SK-N-SH treated with all-trans-retinoic acid at 6 μM for 48 hours (cell line): Measurements from ENCODE around the gene SENP3.

Experiments used
- ARNTL ChIP-seq: fragments of 450-650 bp; formaldehyde crosslinking; IDR thresholded peaks from 2 replicates; pipeline ENCODE4 v1.5.0; 2020; ENCODE audit warnings: low read depth, mild to moderate bottlenecking, moderate library complexity, borderline replicate concordance
- BACH2 ChIP-seq: fragments of 250-450 bp; sonication (Bioruptor Pico); IDR thresholded peaks from 2 replicates; pipeline ENCODE4 v1.9.0; 2021; ENCODE audit warnings: mild to moderate bottlenecking, borderline replicate concordance
- CSDC2 ChIP-seq: fragments of 250-450 bp; sonication (Bioruptor Pico); IDR thresholded peaks from 2 replicates; pipeline ENCODE4 v1.5.0; 2020; ENCODE audit warnings: mild to moderate bottlenecking, moderate library complexity
- ESRRG ChIP-seq: fragments of 250-450 bp; sonication (Bioruptor Pico); IDR thresholded peaks from 2 replicates; pipeline ENCODE4 v1.6.1; 2021; ENCODE audit warnings: mild to moderate bottlenecking
- GLIS3 ChIP-seq: fragments of 250-450 bp; sonication (Bioruptor Pico); IDR thresholded peaks from 2 replicates; pipeline ENCODE4 v1.5.0; 2020; ENCODE audit warnings: mild to moderate bottlenecking, moderate library complexity
- ISL1 ChIP-seq: fragments of 250-450 bp; sonication (Bioruptor Pico); IDR thresholded peaks from 2 replicates; pipeline ENCODE4 v2.1.2; 2022; ENCODE audit warnings: mild to moderate bottlenecking, moderate library complexity
- TCF4 ChIP-seq: fragments of 250-450 bp; sonication (Bioruptor Pico); IDR thresholded peaks from 2 replicates; pipeline ENCODE4 v1.8.0; 2021; ENCODE audit warnings: mild to moderate bottlenecking, moderate library complexity, borderline replicate concordance
- TOX ChIP-seq: fragments of 250-450 bp; sonication (Bioruptor Pico); IDR thresholded peaks from 2 replicates; pipeline ENCODE4 v1.8.0; 2021; ENCODE audit warnings: mild to moderate bottlenecking, moderate library complexity, borderline replicate concordance
- ZC3H10 ChIP-seq: fragments of 250-450 bp; sonication (Bioruptor Pico); IDR thresholded peaks from 2 replicates; pipeline ENCODE4 v1.5.1; 2021; ENCODE audit warnings: mild to moderate bottlenecking, moderate library complexity
- ZFP3 ChIP-seq: fragments of 250-450 bp; sonication (Bioruptor Pico); IDR thresholded peaks from 2 replicates; pipeline ENCODE4 v1.5.0; 2020; ENCODE audit warnings: mild to moderate bottlenecking, moderate library complexity
- ZFP30 ChIP-seq: fragments of 450-650 bp; formaldehyde crosslinking; IDR thresholded peaks from 2 replicates; pipeline ENCODE4 v1.5.0; 2022; ENCODE audit warnings: mild to moderate bottlenecking, moderate library complexity
- TF ChIP-seq, protein P1 (sequence below): fragments of 250-450 bp; sonication (Bioruptor Pico); IDR thresholded peaks from 2 replicates; pipeline ENCODE4 v1.8.0; 2020; ENCODE audit warnings: mild to moderate bottlenecking, moderate library complexity, borderline replicate concordance
- TF ChIP-seq, protein P2 (sequence below): fragments of 250-450 bp; sonication (Bioruptor Pico); IDR thresholded peaks from 2 replicates; pipeline ENCODE4 v1.5.1; 2020; ENCODE audit warnings: low read depth, mild to moderate bottlenecking, moderate library complexity
- TF ChIP-seq, protein P3 (sequence below): fragments of 250-450 bp; sonication (Bioruptor Pico); IDR thresholded peaks from 2 replicates; pipeline ENCODE4 v1.5.0; 2020; ENCODE audit warnings: mild to moderate bottlenecking, moderate library complexity

DNA sequence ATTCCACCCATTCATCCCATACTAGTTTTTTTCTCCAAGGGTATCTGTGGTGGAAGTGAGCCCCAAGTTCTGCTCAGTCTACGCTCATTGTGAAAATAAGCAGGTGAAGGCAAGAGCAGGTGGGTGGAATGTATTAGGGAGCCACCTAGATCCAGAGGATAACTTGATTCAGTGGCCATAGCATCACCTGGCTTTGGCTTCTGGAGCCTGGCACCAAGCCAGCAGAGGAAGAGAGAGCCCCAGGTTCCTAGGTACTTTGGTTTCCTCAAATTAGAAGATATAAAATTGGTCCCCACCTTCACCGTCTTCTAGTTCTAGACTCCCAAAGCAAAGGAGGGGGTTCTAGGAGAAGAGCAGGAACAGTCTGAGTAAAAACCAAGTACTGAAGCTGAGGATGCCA, 48.9 kb downstream of the SENP3 start:
- TF ChIP-seq ZFP30 (CRISPR knock-in tag) (no peak), TCF4 (CRISPR knock-in tag) (no peak), TOX (CRISPR knock-in tag) (no peak), ZC3H10 (CRISPR knock-in tag) (no peak), ISL1 (CRISPR knock-in tag) (no peak), ZFP3 (CRISPR knock-in tag) (no peak), CSDC2 (no peak), ESRRG (CRISPR knock-in tag) (no peak), ARNTL (CRISPR knock-in tag) (no peak), BACH2 (CRISPR knock-in tag) (no peak), GLIS3 (no peak)
- TF ChIP-seq, protein P1, sequence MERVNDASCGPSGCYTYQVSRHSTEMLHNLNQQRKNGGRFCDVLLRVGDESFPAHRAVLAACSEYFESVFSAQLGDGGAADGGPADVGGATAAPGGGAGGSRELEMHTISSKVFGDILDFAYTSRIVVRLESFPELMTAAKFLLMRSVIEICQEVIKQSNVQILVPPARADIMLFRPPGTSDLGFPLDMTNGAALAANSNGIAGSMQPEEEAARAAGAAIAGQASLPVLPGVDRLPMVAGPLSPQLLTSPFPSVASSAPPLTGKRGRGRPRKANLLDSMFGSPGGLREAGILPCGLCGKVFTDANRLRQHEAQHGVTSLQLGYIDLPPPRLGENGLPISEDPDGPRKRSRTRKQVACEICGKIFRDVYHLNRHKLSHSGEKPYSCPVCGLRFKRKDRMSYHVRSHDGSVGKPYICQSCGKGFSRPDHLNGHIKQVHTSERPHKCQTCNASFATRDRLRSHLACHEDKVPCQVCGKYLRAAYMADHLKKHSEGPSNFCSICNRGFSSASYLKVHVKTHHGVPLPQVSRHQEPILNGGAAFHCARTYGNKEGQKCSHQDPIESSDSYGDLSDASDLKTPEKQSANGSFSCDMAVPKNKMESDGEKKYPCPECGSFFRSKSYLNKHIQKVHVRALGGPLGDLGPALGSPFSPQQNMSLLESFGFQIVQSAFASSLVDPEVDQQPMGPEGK (CRISPR knock-in tag), result no peak
- TF ChIP-seq, protein P2, sequence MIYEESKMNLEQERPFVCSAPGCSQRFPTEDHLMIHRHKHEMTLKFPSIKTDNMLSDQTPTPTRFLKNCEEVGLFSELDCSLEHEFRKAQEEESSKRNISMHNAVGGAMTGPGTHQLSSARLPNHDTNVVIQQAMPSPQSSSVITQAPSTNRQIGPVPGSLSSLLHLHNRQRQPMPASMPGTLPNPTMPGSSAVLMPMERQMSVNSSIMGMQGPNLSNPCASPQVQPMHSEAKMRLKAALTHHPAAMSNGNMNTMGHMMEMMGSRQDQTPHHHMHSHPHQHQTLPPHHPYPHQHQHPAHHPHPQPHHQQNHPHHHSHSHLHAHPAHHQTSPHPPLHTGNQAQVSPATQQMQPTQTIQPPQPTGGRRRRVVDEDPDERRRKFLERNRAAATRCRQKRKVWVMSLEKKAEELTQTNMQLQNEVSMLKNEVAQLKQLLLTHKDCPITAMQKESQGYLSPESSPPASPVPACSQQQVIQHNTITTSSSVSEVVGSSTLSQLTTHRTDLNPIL (CRISPR knock-in tag), result no peak
- TF ChIP-seq, protein P3, sequence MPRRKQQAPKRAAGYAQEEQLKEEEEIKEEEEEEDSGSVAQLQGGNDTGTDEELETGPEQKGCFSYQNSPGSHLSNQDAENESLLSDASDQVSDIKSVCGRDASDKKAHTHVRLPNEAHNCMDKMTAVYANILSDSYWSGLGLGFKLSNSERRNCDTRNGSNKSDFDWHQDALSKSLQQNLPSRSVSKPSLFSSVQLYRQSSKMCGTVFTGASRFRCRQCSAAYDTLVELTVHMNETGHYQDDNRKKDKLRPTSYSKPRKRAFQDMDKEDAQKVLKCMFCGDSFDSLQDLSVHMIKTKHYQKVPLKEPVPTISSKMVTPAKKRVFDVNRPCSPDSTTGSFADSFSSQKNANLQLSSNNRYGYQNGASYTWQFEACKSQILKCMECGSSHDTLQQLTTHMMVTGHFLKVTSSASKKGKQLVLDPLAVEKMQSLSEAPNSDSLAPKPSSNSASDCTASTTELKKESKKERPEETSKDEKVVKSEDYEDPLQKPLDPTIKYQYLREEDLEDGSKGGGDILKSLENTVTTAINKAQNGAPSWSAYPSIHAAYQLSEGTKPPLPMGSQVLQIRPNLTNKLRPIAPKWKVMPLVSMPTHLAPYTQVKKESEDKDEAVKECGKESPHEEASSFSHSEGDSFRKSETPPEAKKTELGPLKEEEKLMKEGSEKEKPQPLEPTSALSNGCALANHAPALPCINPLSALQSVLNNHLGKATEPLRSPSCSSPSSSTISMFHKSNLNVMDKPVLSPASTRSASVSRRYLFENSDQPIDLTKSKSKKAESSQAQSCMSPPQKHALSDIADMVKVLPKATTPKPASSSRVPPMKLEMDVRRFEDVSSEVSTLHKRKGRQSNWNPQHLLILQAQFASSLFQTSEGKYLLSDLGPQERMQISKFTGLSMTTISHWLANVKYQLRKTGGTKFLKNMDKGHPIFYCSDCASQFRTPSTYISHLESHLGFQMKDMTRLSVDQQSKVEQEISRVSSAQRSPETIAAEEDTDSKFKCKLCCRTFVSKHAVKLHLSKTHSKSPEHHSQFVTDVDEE (CRISPR knock-in tag), result no peak
